ENCODE data around the gene UQCC5. TPM values are rescaled to one million over a fixed set of nuclear protein-coding genes. Genes with fewer than 3 reads are reported as not detected.

UQCC5 gene
- polyA plus RNA-seq, 1 donor (not counting 4 experiments of a cell fraction or from before 2014, with no cell fraction given) = 20.0 TPM

- no peaks in the 10 kb centered on the region for H3K4me1 ChIP-seq (ENCODE audit: control insufficient read depth, extremely low read depth, insufficient read depth, low read length)
- dilution Hi-C loops (cut with MboI; ENCODE audit: extremely low pct_ligation_motif_present, low sequenced_read_pairs) = no loop called here
- H3K4me3 ChIP-seq (ENCODE audit: control insufficient read depth in 2 of 3, extremely low read depth in 1 of 3, insufficient read depth in 2 of 3, low read depth in 1 of 3, low read length in 3 of 3) = no peak overlapping the region
- H4K20me1 ChIP-seq (ENCODE audit: control insufficient read depth, extremely low read depth, insufficient read depth, low read length) = no peaks in the 10 kb centered on the region
- H3K79me2 ChIP-seq (ENCODE audit: control insufficient read depth, insufficient read depth, low read length) = no peaks in the 10 kb centered on the region
- no peak overlapping the region for H3K27ac ChIP-seq (ENCODE audit: control insufficient read depth, insufficient read depth, low read length)
- no peak overlapping the region for H2AFZ ChIP-seq (ENCODE audit: control insufficient read depth, low read length)
- TF ChIP-seq EZH2 (IDR thresholded peaks at IDR 0.05; ENCODE audit: low read length) (no peak), CTCF (optimal IDR thresholded peaks at IDR 0.05 in 1 of 3, IDR thresholded peaks at IDR 0.05 in 1 of 3, conservative IDR thresholded peaks at IDR 0.05 in 1 of 3; ENCODE audit: extremely low read depth in 1 of 3, insufficient read depth in 2 of 3, low read length in 3 of 3) (no peak)
- H3K27me3 ChIP-seq (ENCODE audit: control insufficient read depth, extremely low read depth, insufficient read depth, low read length) = no peaks in the 10 kb centered on the region
- peaks cover 10 to 29% of the 10 kb centered on the region in 2 experiments for H3K36me3 ChIP-seq (ENCODE audit: control insufficient read depth in 2 of 2, extremely low read depth in 1 of 2, insufficient read depth in 2 of 2, low read length in 2 of 2)
- DNase-seq (ENCODE audit: low read depth, low spot score) (no peak), FAIRE-seq (no peak)
- no peaks in the 10 kb centered on the region for H3K9me1 ChIP-seq (ENCODE audit: control insufficient read depth, extremely low read depth, insufficient read depth, low read length)
- H3K4me2 ChIP-seq (ENCODE audit: control insufficient read depth, extremely low read depth, insufficient read depth, low read depth, low read length) = no peak overlapping the region
- H3K9ac ChIP-seq (ENCODE audit: control insufficient read depth, extremely low read depth, insufficient read depth, low read length) = no peak overlapping the region
- H3K9me3 ChIP-seq (ENCODE audit: control insufficient read depth, low read depth, low read length) = no peaks in the 10 kb centered on the region
These were observed 14.7 kb downstream of the UQCC5 start for GRCh38 chr3:52551118-52551517.

- no peaks in the 10 kb centered on the region for H4K20me1 ChIP-seq (ENCODE audit: control insufficient read depth, extremely low read depth, insufficient read depth, low read length)
- no peaks in the 10 kb centered on the region for H3K4me1 ChIP-seq (ENCODE audit: control insufficient read depth, extremely low read depth, insufficient read depth, low read length)
- dilution Hi-C loops (cut with MboI; ENCODE audit: extremely low pct_ligation_motif_present, low sequenced_read_pairs) = no loop called here
- H3K4me2 ChIP-seq (ENCODE audit: control insufficient read depth, extremely low read depth, insufficient read depth, low read depth, low read length) = no peak overlapping the region
- H3K36me3 ChIP-seq (ENCODE audit: control insufficient read depth in 2 of 2, extremely low read depth in 1 of 2, insufficient read depth in 2 of 2, low read length in 2 of 2) = peaks cover 10 to 26% of the 10 kb centered on the region in 2 experiments
- H3K4me3 ChIP-seq (ENCODE audit: control insufficient read depth in 2 of 3, extremely low read depth in 1 of 3, insufficient read depth in 2 of 3, low read depth in 1 of 3, low read length in 3 of 3) = no peak overlapping the region
- no peak overlapping the region for H3K9ac ChIP-seq (ENCODE audit: control insufficient read depth, extremely low read depth, insufficient read depth, low read length)
- no peak overlapping the region for H2AFZ ChIP-seq (ENCODE audit: control insufficient read depth, low read length)
- TF ChIP-seq CTCF (optimal IDR thresholded peaks at IDR 0.05 in 1 of 3, IDR thresholded peaks at IDR 0.05 in 1 of 3, conservative IDR thresholded peaks at IDR 0.05 in 1 of 3; ENCODE audit: extremely low read depth in 1 of 3, insufficient read depth in 2 of 3, low read length in 3 of 3) = no peak
- no peak for TF ChIP-seq EZH2 (IDR thresholded peaks at IDR 0.05; ENCODE audit: low read length)
- no peaks in the 10 kb centered on the region for H3K27me3 ChIP-seq (ENCODE audit: control insufficient read depth, extremely low read depth, insufficient read depth, low read length)
- no peaks in the 10 kb centered on the region for H3K9me1 ChIP-seq (ENCODE audit: control insufficient read depth, extremely low read depth, insufficient read depth, low read length)
- no peaks in the 10 kb centered on the region for H3K79me2 ChIP-seq (ENCODE audit: control insufficient read depth, insufficient read depth, low read length)
- H3K27ac ChIP-seq (ENCODE audit: control insufficient read depth, insufficient read depth, low read length) = no peak overlapping the region
- DNase-seq (ENCODE audit: low read depth, low spot score) (no peak), FAIRE-seq (no peak)
- H3K9me3 ChIP-seq (ENCODE audit: control insufficient read depth, low read depth, low read length) = no peaks in the 10 kb centered on the region
These were observed 15.7 kb downstream of the UQCC5 start for GRCh38 chr3:52552089-52552488.
